SK-N-SH (cell line): ENCODE measurements around the gene UBC. TPM values are rescaled to one million over a fixed set of nuclear protein-coding genes. Genes with fewer than 3 reads are reported as not detected.

Source experiments
- CTCF ChIA-PET: fragments of 300-600, 350-600 bp; formaldehyde crosslinking; extraction: SDS; loops from one replicate; lab custom pipeline; 2021; lab: Yijun Ruan, JAX
- POLR2A ChIA-PET: fragments of 350-600 bp; sonication (Branson Sonifier 250); formaldehyde crosslinking; extraction: SDS; loops from one replicate; lab custom pipeline; 2020; ENCODE audit warnings: antibody characterized with exemption, inconsistent platforms; lab: Yijun Ruan, JAX
- DNase-seq: peaks from one replicate; pipeline ENCODE4 v3.0.0; 2012
- H2AFZ ChIP-seq: fragments of 200-600 bp; sonication (generic); 2 replicates; pipeline ENCODE4 v1.8.1; 2016; ENCODE audit warnings: antibody characterized with exemption, mild to moderate bottlenecking, low read depth
- H3F3A ChIP-seq: fragments of 200-600 bp; sonication (generic); replicated peaks from 2 replicates; pipeline ENCODE3; 2016; ENCODE audit warnings: antibody characterized with exemption, mild to moderate bottlenecking; ENCODE audit not compliant: insufficient read depth
- H3K27ac ChIP-seq, 2 experiments: fragments of 200-500 bp in 1 of 2; fragments of 200-600 bp in 1 of 2; sonication (Bioruptor generic) in 1 of 2; sonication (generic), shearing (Covaris generic) in 1 of 2; 2 replicates each; pipeline versions ENCODE4 v1.5.1 to v1.6.1; 2014 to 2016; ENCODE audit warnings: low read depth in 2 of 2, inconsistent platforms in 1 of 2, low read length in 1 of 2, mild to moderate bottlenecking in 1 of 2, mixed read lengths in 1 of 2
- H3K27me3 ChIP-seq: fragments of 200-600 bp; sonication (generic), shearing (Covaris generic); 2 replicates; pipeline ENCODE4 v1.6.1; 2016; ENCODE audit warnings: mixed run types; ENCODE audit not compliant: insufficient read depth
- H3K36me3 ChIP-seq, 2 experiments: fragments of 200-500 bp in 1 of 2; fragments of 200-600 bp in 1 of 2; sonication (Bioruptor generic) in 1 of 2; sonication (generic) in 1 of 2; replicated peaks in 1 of 2; 2 replicates each; pipeline versions ENCODE3 to v1.5.1; 2014 to 2016; ENCODE audit warnings: low read length in 1 of 2, mild to moderate bottlenecking in 1 of 2; ENCODE audit not compliant: insufficient read depth in 2 of 2, control insufficient read depth in 1 of 2
- H3K4me1 ChIP-seq, 2 experiments: fragments of 200-500 bp in 1 of 2; fragments of 200-600 bp in 1 of 2; sonication (Bioruptor generic) in 1 of 2; sonication (generic), shearing (Covaris generic) in 1 of 2; 2 replicates each; pipeline versions ENCODE4 v1.5.1 to v1.6.1; 2014 to 2016; ENCODE audit warnings: low read depth in 1 of 2, low read length in 1 of 2, mixed run types in 1 of 2; ENCODE audit not compliant: insufficient read depth in 2 of 2, control insufficient read depth in 1 of 2
- H3K4me2 ChIP-seq: fragments of 200-600 bp; sonication (generic), shearing (Covaris generic); 2 replicates; pipeline ENCODE4 v1.6.1; 2017; ENCODE audit warnings: mixed run types
- H3K4me3 ChIP-seq, 2 experiments: fragments of 200-500 bp in 1 of 2; fragments of 200-600 bp in 1 of 2; sonication (Bioruptor generic) in 1 of 2; sonication (generic), shearing (Covaris generic) in 1 of 2; 2 replicates each; pipeline versions ENCODE4 v1.5.1 to v1.8.1; 2014 to 2016; ENCODE audit warnings: low read depth in 2 of 2, inconsistent platforms in 1 of 2, low read length in 1 of 2, mild to moderate bottlenecking in 1 of 2, mixed read lengths in 1 of 2, moderate library complexity in 1 of 2
- H3K79me2 ChIP-seq: fragments of 200-600 bp; sonication (generic); 2 replicates; pipeline ENCODE4 v1.8.1; 2017; ENCODE audit warnings: mild to moderate bottlenecking; ENCODE audit not compliant: insufficient read depth
- H3K9ac ChIP-seq: fragments of 200-600 bp; sonication (generic); 2 replicates; pipeline ENCODE4 v1.6.1; 2017; ENCODE audit warnings: mixed run types
- H3K9me2 ChIP-seq: fragments of 200-600 bp; sonication (generic); 2 replicates; pipeline ENCODE4 v1.6.1; 2017; ENCODE audit warnings: mixed run types
- H3K9me3 ChIP-seq: fragments of 200-600 bp; sonication (generic); 2 replicates; pipeline ENCODE4 v1.6.1; 2017; ENCODE audit warnings: mixed run types, mild to moderate bottlenecking, moderate library complexity
- H4K20me1 ChIP-seq: fragments of 200-600 bp; sonication (generic); 2 replicates; pipeline ENCODE4 v1.6.1; 2017; ENCODE audit warnings: mild to moderate bottlenecking, mixed run types; ENCODE audit not compliant: insufficient read depth
- CHD2 ChIP-seq: fragments of 150-350 bp; IDR thresholded peaks from 2 replicates; pipeline ENCODE4 v1.6.1; 2018; ENCODE audit warnings: low read length; ENCODE audit not compliant: partially characterized antibody
- CTCF ChIP-seq: fragments of 200-600 bp; sonication (generic); IDR thresholded peaks from 2 replicates; pipeline ENCODE4 v1.6.1; 2017; ENCODE audit warnings: antibody characterized with exemption, mild to moderate bottlenecking, moderate library complexity
- EP300 ChIP-seq, 2 experiments: IDR thresholded peaks; 2 replicates each; pipeline versions ENCODE4 v1.4.0 to v1.6.1; 2012; ENCODE audit warnings: borderline replicate concordance in 1 of 2, low read depth in 1 of 2, low read length in 1 of 2
- EZH2phosphoT487 ChIP-seq: fragments of 200-600 bp; sonication (generic); IDR thresholded peaks from 2 replicates; pipeline ENCODE4 v1.6.1; 2017; ENCODE audit warnings: low read depth, mixed run types, mild to moderate bottlenecking, antibody characterized with exemption, moderate library complexity, borderline replicate concordance
- GATA2 ChIP-seq: sonication (generic); formaldehyde crosslinking; IDR thresholded peaks from 2 replicates; pipeline ENCODE4 v1.5.0; 2020; ENCODE audit warnings: mild to moderate bottlenecking, missing genetic modification reagents
- MXI1 ChIP-seq: IDR thresholded peaks from 2 replicates; pipeline ENCODE4 v1.6.1; 2012; ENCODE audit warnings: mild to moderate bottlenecking, low read depth, low read length, improper control_type of control experiment
- NFIC ChIP-seq: IDR thresholded peaks from 2 replicates; pipeline ENCODE4 v1.4.0; 2012; ENCODE audit warnings: borderline replicate concordance
- NRF1 ChIP-seq: IDR thresholded peaks from 2 replicates; pipeline ENCODE4 v1.6.1; 2012; ENCODE audit warnings: low read depth, mild to moderate bottlenecking, low read length
- PBX3 ChIP-seq: IDR thresholded peaks from 2 replicates; pipeline ENCODE4; 2012
- RAD21 ChIP-seq: IDR thresholded peaks from 2 replicates; pipeline ENCODE4 v1.6.1; 2012; ENCODE audit warnings: mild to moderate bottlenecking, low read length
- RCOR1 ChIP-seq: fragments of 150-350 bp; IDR thresholded peaks from 2 replicates; pipeline ENCODE4 v1.6.1; 2017; ENCODE audit warnings: antibody characterized with exemption, low read length
- SMC3 ChIP-seq: IDR thresholded peaks from 2 replicates; pipeline ENCODE4 v1.6.1; 2012; ENCODE audit warnings: low read depth, low read length, improper control_type of control experiment
- TCF12 ChIP-seq: IDR thresholded peaks from 2 replicates; pipeline ENCODE4 v1.4.0; 2012
- WGBS: methylation state at CpG from one replicate; pipeline ENCODE4 v1.1.6; 2017; ENCODE audit warnings: low lambda C conversion rate; 5-methylcytosine and 5-hydroxymethylcytosine counted together
- polyA plus RNA-seq, 3 experiments: library from polyadenylated mRNA; depleted of rRNA; stranded (reverse); fragments of >200 nt; gene quantifications; 2 replicates each; pipeline ENCODE4 v1.2.3, GENCODE V29; 2012

The UBC gene
- polyA plus RNA-seq, 1 of the 3 experiments (the other 2 are of a cell fraction): 1,327 TPM

- no peaks in the 10 kb centered on the region for H3K79me2 ChIP-seq
- no peaks in the 10 kb centered on the region for H3K36me3 ChIP-seq
- H2AFZ ChIP-seq: peak overlapping the region; percentile 35; the same call in 1 of the 2 replicates
- POLR2A ChIA-PET: no interaction called here
- 66% methylated on average over 5 of the region's 5 CpGs for WGBS
- no peaks in the 10 kb centered on the region for H3K27me3 ChIP-seq
- no peaks in the 10 kb centered on the region for H3F3A ChIP-seq
- no peak overlapping the region for H3K4me3 ChIP-seq
- H3K9me2 ChIP-seq: no peaks in the 10 kb centered on the region
- no peaks in the 10 kb centered on the region for H4K20me1 ChIP-seq
- H3K27ac ChIP-seq: no peak overlapping the region
- CTCF ChIA-PET: interaction anchor here (0.8 to 2.1 kb wide), 2 partner anchors 42 to 57 kb away, joined by 3 to 9 read pairs; no protein-coding TSS in a partner anchor
- TF ChIP-seq RAD21: no peak
- H3K4me1 ChIP-seq: peaks cover 0 to 6% of the 10 kb centered on the region in 2 experiments; a peak in 1 of 4 replicates
- H3K4me2 ChIP-seq: no peak overlapping the region
- H3K9ac ChIP-seq: no peak overlapping the region
- no peak for DNase-seq
- H3K9me3 ChIP-seq: no peaks in the 10 kb centered on the region
Measured at GRCh38 chr12:124898923-124899294, 15.5 kb downstream of the UBC start.

- no peaks in the 10 kb centered on the region for H3K79me2 ChIP-seq
- H3K9ac ChIP-seq: no peak overlapping the region
- no peaks in the 10 kb centered on the region for H4K20me1 ChIP-seq
- H3K4me2 ChIP-seq: no peak overlapping the region
- no peaks in the 10 kb centered on the region for H3K9me2 ChIP-seq
- peak overlapping the region; percentile 35; the same call in 1 of the 2 replicates for H2AFZ ChIP-seq
- ChIA-PET CTCF (interaction anchor here (0.7 to 1.2 kb wide), 3 partner anchors 8 to 126 kb away, joined by 3 read pairs; no protein-coding TSS in a partner anchor), POLR2A (no interaction called here)
- H3K4me1 ChIP-seq: peaks cover 0 to 6% of the 10 kb centered on the region in 2 experiments; a peak in 1 of 4 replicates
- no peaks in the 10 kb centered on the region for H3F3A ChIP-seq
- no peaks in the 10 kb centered on the region for H3K36me3 ChIP-seq
- WGBS: 21% methylated on average over 18 of the region's 18 CpGs
- H3K9me3 ChIP-seq: no peaks in the 10 kb centered on the region
- DNase-seq: peak; percentile 81
- H3K27me3 ChIP-seq: no peaks in the 10 kb centered on the region
- TF ChIP-seq CTCF: peak; percentile 68
- peak; percentile 68 for TF ChIP-seq SMC3
- TF ChIP-seq MXI1: no peak
- TF ChIP-seq RAD21: peak; percentile 71
- TF ChIP-seq, all 33 proteins: peak for 3
- Histone ChIP-seq H3K4me3 (no peak overlapping the region), H3K27ac (no peak overlapping the region)
Measured at GRCh38 chr12:124898200-124898922, 16.1 kb downstream of the UBC start.

- no peaks in the 10 kb centered on the region for H3K36me3 ChIP-seq
- POLR2A ChIA-PET: no interaction called here
- H3K27ac ChIP-seq: no peak overlapping the region
- no peaks in the 10 kb centered on the region for H3K27me3 ChIP-seq
- H3K79me2 ChIP-seq: no peaks in the 10 kb centered on the region
- H3K9ac ChIP-seq: no peak overlapping the region
- H3K4me1 ChIP-seq: peaks cover 0 to 6% of the 10 kb centered on the region in 2 experiments; a peak in 1 of 4 replicates
- CTCF ChIA-PET: interaction anchor here (3.5 kb wide), 1 partner anchor 9 kb away, joined by 14 read pairs; no protein-coding TSS in a partner anchor
- H3K4me2 ChIP-seq: no peak overlapping the region
- H4K20me1 ChIP-seq: no peaks in the 10 kb centered on the region
- no peaks in the 10 kb centered on the region for H3F3A ChIP-seq
- H3K4me3 ChIP-seq: no peak overlapping the region
- no peaks in the 10 kb centered on the region for H3K9me3 ChIP-seq
- no peak overlapping the region for H2AFZ ChIP-seq
- 90% methylated on average over 5 of the region's 5 CpGs for WGBS
- no peak for DNase-seq
- H3K9me2 ChIP-seq: no peaks in the 10 kb centered on the region
- no peak for TF ChIP-seq TCF12
- no peak for TF ChIP-seq NFIC
- no peak for TF ChIP-seq RAD21
- no peak for TF ChIP-seq EZH2phosphoT487
- no peak for TF ChIP-seq GATA2 (CRISPR knock-in tag)
- no peak for TF ChIP-seq SMC3
- no peak for TF ChIP-seq EP300 (IDR thresholded peaks at IDR 0.05; ENCODE audit: borderline replicate concordance in 1 of 2, low read depth in 1 of 2, low read length in 1 of 2)
- TF ChIP-seq PBX3: no peak
- no peak for TF ChIP-seq RCOR1
- TF ChIP-seq NRF1: no peak
- TF ChIP-seq CHD2: no peak
Measured at GRCh38 chr12:124896461-124896860, 18.0 kb downstream of the UBC start.
